Stimulated activated CD8-positive, alpha-beta memory T cell treated with anti-CD3 and anti-CD28 coated beads, Interleukin-7, amount 100 ng/mL, for 1 hour (primary cell): ENCODE measurements around the gene SLC6A9.

Experiments used
- DNase-seq, 2 donors: peaks; one replicate each; pipeline ENCODE4 v3.0.0-alpha.2; 2020; ENCODE audit warnings: low read depth in 2 of 2

Gene SLC6A9

DNA sequence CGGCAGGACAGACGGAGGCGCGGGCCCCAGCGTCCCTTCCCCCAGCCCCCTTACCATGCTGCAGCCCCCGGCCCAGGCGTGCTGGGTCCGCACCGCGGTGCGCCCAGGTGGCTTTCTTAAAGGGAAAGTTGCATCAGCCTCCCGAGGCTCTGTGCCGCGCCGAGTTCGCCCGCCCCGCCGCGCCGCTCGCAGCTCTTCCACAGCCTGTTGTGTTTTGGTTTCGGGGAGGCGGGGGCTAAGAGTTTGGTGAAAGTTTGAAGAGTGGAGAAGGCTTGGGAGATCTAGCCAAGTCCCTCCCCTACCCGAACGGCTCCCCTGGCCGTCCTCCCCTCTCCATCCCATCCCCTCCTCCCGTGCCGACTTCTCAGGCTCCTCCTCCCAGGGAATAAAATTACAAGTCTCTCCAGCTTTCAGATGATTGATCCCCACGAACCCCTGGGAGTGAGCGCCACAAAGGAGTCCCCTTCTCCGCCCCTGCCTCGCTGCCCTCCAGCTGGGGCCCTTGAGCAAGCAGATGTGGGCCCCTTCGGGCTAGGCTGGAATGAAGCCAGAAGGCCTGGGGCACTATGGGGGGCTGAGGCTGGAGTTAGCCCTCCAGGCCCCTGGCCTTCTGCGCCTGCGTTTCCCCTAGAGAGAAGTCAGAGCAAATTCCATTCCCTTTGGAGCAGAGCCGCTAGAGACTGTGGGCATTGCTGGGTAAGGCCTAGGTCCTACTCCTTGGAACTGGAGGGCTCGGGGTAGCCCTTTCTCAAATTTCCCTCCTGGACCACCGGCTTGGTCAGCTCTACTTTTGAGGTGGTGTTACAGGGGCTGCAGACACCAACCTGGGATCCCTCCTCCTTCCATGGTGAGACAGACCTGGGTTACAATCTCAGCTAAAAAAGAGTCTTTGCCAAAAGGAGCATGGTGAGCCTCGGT, at the start of gene SLC6A9:
Gene SLC6A9 (minus strand): TSS at position 211 of the 918 bp plus-strand sequence. CDS start 7,185 bp downstream, outside the sequence.
- DNase-seq: no peak

DNA sequence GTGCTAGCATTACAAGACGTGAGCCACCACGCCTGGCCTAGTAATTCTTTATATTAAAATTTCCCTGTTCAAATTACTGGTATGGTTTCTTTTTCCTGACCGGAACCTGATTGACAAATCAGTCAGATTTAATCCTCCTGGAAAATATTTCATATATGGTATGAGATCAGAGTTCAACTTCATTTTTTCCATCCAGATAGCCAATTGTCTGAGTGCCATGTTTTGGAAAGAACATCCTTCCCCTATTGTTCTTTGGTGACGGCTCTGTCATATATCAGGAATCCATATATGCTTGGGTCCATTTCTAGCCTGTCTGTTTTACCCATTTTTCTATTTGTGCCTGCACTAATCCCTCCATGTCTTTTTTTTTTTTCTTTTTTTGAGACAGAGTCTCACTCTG, 48.3 kb upstream of the SLC6A9 start:
- no peak for DNase-seq

DNA sequence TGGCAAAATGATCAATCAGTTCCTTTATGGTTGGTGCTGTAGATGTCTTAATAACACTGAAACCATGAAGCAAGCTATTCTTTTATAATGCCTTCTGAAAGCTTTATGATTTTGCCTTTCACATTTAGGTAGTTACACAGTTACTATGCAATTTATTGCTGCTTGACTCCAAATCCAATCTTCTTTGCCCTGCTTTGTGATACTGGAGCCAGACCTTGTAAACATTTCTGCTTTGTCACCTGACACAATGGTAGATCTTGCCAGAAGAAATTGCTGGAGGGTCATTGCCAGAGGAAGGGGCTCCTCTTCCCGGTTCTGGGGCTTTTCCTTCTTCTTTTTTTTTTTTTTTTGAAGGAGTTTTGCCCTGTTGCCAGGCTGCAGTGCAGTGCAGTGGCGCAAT, 46.8 kb upstream of the SLC6A9 start:
- no peak for DNase-seq

DNA sequence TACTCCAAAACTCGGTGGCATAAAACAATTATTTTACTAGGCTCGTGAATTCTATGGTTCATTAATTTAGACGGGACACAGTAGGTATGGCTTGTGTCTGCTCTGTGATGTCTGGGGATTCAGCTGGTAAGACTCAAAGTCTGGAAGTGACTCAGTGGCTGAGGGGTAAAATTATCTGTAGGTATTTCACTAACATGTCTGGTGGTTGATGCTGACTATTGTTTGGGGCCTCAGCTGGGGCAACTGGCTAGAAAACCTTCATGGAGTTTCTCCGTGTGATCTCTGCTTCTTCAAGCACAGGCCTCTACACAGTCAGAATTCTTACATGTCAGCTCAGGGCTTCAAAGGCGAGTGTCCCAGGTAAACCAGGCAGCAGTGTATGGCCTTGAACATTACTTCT, 46.2 kb upstream of the SLC6A9 start:
- no peak for DNase-seq

DNA sequence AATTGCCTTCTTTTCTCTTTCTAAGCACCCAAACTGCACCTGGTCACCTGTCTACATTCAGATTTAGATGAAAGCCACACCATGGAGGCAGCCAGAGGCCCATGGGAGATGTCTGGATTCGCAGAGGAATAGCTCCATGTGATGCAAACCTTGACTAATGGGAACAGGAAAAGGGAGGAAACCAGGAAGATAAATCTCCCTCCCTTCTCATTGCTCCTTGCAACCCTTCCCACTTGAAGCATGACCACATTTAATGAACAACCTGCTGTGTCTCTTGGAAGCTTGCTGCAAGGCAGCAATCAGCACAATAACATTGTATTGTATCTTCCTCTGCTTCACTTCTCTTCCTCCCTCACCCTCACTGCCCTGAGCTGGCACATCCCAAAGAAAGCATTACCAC, 44.8 kb upstream of the SLC6A9 start:
- no peak for DNase-seq

DNA sequence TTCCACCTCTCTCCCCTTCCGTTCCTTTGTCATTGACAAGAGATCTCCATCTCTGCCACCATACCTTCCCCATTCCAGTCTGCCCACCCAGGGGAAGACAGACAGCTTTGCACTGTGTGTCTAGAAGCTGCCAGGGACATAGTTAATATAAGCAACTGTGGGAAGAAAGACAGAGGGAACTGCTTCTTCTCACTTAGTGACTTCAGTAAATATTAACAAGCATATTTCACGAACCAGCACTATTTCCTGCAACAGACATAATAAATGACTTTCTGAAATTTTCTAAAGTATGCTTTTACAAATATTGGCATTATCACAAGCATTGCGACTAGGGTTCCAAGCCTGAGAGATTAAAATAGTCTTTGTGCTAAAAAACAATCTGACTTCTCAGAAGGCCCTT, 43.2 kb upstream of the SLC6A9 start:
- DNase-seq: no peak

GRCh38 chr1:44073528-44073927, 42.3 kb upstream of the SLC6A9 start:
- DNase-seq: no peak

GRCh38 chr1:44072821-44073220, 41.6 kb upstream of the SLC6A9 start:
- DNase-seq: no peak

- no peak for DNase-seq
These were observed 40.9 kb upstream of the SLC6A9 start for GRCh38 chr1:44072204-44072603.

GRCh38 chr1:44071461-44071860, 40.2 kb upstream of the SLC6A9 start:
- DNase-seq: no peak

DNA sequence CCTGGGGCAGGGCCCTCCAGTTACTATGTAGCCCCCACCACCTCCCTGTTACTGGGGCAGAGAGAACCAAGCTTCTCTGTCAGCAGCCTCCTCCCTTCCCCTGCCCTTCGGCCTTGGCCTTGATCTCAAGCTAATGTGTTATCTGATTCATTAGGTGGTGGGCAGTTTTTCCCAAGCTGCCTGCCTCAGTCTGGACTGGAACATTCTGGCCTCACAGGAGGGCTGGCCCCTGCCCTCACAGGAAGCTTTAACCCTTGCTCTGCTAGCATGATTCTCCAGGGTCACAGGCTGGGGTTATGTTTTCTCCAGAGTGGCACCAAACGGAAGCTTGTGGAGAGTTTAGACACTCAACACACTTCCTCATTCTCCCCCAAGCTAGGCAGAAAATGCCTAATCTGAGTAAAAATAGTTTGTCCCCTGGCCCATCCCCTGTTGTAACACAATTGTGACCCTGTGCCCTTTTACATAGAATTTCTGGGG, 37.2 kb upstream of the SLC6A9 start:
- DNase-seq: no peak

GRCh38 chr1:44067266-44068250, 36.3 kb upstream of the SLC6A9 start:
- DNase-seq: no peak

DNA sequence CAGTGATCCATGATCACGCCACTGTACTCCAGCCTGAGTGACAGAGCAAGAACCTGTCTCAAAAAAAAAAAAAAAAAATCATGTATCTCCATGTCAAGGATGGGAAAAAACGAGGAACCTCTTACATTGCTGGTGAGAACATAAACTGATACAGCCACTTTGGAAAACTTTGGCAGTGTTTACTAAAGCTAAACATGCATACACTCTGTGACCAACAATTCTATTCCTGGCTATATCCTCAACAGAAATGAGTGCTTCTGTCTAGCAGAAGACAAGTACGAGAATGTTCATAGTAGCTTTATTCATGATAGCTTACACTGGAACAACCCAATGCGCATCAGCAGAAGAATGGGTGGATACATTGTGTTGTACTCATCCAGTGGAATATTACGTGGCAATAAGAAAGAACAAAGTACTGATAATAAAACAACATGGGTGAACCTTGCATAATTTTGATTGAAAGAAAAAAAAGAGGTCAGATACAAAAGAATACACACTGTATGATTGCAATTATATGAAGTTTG, 31.5 kb upstream of the SLC6A9 start:
- no peak for DNase-seq

GRCh38 chr1:44061857-44062256, 30.6 kb upstream of the SLC6A9 start:
- DNase-seq: no peak

- DNase-seq: no peak
These were observed 29.6 kb upstream of the SLC6A9 start for GRCh38 chr1:44060830-44061267.

DNA sequence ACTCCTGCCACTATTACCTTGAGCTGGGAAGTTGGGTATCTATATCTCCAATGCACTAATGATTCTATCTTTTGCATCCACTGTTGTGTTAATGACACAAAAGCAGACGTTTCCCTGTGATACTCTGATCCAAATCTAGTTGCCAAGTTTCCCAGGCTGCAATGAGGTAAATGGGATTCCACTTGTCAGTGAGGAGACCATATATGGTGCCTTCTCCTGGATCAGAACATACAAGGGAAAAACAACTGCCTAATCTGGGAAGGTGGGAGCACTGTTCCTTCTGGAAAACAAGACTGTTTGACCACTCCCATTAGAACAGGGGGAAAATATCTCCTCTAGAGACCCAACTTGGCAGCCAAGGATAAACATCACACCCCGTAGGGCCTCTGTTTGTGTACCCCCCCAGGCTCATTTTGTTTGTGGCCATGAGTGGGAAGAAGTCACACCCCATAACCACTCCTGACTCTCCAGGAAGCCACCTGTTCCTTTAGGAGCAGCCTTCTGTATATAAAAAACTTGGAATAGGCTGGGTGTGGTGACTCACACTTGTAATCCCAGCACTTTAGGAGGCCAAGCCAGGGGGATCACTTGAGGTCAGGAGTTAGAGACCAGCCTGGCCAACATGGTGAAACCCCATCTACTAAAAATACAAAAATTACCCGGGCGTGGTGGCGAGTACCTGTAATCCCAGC, 28.5 kb upstream of the SLC6A9 start:
- no peak for DNase-seq

- no peak for DNase-seq
These were observed 27.9 kb upstream of the SLC6A9 start for GRCh38 chr1:44059212-44059611.

GRCh38 chr1:44057293-44057692, 26.0 kb upstream of the SLC6A9 start:
- no peak for DNase-seq

DNA sequence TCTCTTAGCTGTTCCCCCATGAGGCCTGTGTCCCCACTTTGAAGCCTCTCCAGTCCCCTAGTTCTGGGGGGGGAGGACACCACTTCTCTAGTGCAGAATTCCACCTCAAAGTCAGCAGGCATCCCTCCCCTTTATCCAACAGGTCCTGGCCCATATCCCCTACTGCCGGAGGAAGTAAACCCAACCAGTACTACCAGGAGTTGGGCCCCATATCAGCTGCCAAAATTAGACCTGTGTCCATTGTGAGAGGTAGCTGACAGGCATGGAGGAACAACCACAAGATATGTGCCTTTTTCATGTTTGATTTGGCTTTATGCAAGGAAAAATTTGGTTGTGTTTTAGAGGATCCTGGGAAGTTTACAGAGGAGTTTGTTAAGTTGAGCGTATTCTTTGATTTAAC, 22.1 kb upstream of the SLC6A9 start:
- no peak for DNase-seq

DNA sequence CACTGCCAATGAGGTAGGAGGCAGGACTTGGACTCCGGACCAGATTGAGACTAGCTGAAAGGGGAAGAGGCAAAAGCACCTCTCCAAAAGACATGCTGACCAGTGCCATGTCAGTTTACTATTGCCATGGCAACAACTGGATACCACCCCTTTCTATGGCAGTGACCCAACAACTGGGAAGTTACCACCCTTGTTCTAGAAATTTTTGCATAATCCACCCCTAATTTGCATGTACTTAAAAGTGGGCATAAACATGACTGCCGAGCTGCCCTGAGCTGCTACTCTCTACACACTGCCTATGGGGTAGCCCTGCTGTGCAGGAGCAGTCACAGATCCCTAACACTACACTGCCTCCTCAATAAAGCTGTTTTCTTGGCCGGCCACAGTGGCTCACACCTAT, 19.0 kb upstream of the SLC6A9 start:
- DNase-seq: no peak

- DNase-seq: no peak
These were observed 18.6 kb upstream of the SLC6A9 start for GRCh38 chr1:44049839-44050238.
